ENCODE data around the gene DNAJC13. TPM values are rescaled to one million over a fixed set of nuclear protein-coding genes. Genes with fewer than 3 reads are reported as not detected.

DNAJC13 gene
- polyA plus RNA-seq, 1 experiment, result 50.5 TPM

DNA sequence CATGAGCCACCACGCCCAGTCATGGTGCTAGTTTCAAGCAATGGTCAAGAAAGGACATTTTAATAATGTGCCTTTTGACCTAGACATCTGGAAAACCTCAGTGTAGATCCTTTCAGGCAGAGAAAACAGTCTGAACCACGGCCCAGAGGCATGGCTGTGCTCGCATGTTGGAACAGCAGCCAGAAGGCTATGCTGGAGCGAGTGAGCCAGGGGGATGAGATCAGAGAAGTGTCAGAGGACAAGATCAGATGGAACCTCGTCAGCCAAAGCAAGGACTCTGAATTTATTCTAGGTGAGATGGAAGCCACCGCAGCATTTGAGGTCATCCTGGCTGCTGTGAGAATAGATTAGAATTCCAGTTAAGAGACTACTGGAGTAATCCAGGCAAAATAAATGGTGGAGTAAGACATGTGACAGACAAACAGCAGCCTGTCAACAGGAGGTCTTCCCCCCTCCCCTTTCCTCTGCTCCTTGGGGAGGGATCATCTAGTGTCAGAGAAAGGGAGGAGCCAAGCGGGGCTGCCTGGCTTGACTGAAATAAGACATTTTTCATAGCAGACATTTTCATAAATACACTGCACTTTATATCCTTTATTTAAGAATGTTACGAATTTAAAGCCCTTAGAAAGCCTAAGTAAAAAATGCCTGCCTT lies 139.3 kb downstream of the DNAJC13 start:
- no peak for DNase-seq (ENCODE audit: low read depth, low spot score)
- CTCF ChIA-PET, result interaction anchor here (1.7 kb wide), 1 partner anchor 21 kb away, joined by 5 read pairs; no protein-coding TSS in a partner anchor
- no peaks in the 10 kb centered on the region for H3K27me3 ChIP-seq (ENCODE audit: control insufficient read depth, insufficient read depth, low read length)
- TF ChIP-seq, protein P1, sequence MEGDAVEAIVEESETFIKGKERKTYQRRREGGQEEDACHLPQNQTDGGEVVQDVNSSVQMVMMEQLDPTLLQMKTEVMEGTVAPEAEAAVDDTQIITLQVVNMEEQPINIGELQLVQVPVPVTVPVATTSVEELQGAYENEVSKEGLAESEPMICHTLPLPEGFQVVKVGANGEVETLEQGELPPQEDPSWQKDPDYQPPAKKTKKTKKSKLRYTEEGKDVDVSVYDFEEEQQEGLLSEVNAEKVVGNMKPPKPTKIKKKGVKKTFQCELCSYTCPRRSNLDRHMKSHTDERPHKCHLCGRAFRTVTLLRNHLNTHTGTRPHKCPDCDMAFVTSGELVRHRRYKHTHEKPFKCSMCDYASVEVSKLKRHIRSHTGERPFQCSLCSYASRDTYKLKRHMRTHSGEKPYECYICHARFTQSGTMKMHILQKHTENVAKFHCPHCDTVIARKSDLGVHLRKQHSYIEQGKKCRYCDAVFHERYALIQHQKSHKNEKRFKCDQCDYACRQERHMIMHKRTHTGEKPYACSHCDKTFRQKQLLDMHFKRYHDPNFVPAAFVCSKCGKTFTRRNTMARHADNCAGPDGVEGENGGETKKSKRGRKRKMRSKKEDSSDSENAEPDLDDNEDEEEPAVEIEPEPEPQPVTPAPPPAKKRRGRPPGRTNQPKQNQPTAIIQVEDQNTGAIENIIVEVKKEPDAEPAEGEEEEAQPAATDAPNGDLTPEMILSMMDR (IDR thresholded peaks at IDR 0.05; ENCODE audit: low read depth, low read length), result no peak
- no peak overlapping the region for H3K4me3 ChIP-seq (ENCODE audit: low read depth, low read length)
- H3K27ac ChIP-seq (ENCODE audit: low read depth, low read length), result no peak overlapping the region
- no peaks in the 10 kb centered on the region for H3K9me3 ChIP-seq (ENCODE audit: control insufficient read depth, insufficient read depth, low read length)
- POLR2A ChIA-PET, result no interaction called here

DNA sequence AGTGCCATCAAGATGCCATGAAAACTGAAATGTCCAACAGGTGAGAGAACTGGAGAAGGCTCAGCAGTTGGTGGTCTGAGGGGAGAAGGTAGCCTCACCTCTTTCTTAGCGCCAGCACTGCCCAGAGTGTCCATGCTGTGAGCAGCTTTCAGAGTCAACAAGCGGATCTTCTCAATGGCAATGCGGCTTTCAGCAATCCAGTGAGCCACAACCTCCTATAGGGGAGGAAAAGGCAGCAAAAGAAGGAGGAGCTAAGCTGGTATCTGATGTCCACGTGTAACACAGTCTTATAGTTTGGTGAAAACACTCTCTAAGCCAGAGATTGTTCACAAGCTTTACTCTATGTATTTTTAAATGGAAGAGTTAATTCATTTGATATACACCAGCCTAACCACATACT lies 143.7 kb downstream of the DNAJC13 start:
- Histone ChIP-seq H3K27me3 (ENCODE audit: control insufficient read depth, insufficient read depth, low read length) (no peaks in the 10 kb centered on the region), H3K27ac (ENCODE audit: low read depth, low read length) (no peak overlapping the region), H3K9me3 (ENCODE audit: control insufficient read depth, insufficient read depth, low read length) (no peaks in the 10 kb centered on the region), H3K4me3 (ENCODE audit: low read depth, low read length) (no peak overlapping the region)
- ChIA-PET POLR2A (no interaction called here), CTCF (no interaction called here)
- DNase-seq (ENCODE audit: low read depth, low spot score), result no peak
- TF ChIP-seq, protein P1 (IDR thresholded peaks at IDR 0.05; ENCODE audit: low read depth, low read length), result no peak

DNA sequence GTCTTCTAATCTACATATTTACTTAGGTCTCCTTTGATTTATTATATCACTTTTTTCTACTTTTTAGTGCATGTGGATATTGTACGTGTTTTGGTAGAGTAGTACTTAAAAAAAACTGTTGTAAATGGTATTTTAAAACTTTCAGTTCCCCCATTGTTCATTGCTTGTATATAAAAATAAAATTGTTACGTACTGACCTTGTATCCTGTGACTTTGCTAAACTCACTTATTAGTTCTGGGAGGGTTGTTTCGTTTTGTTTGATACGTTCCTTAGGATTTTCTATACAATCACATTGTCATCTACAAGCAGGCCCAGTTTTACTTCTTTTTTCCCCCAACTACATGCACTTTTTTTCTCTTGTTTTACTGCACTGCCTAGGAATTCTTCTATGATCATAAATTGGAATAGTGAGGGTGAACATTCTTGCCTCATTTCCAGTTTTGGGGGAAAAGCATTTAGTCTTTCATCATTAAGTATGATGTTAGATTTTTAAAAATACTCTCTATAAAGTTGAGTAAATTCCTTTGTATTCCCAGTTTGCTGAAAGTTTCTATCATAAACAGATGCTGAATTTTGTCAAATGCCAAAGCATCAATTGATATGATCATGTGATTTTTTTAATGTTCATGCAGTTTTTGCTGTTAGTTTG lies 146.2 kb downstream of the DNAJC13 start:
- POLR2A ChIA-PET, result no interaction called here
- CTCF ChIA-PET, result no interaction called here
- no peak overlapping the region for H3K4me3 ChIP-seq (ENCODE audit: low read depth, low read length)
- no peak for DNase-seq (ENCODE audit: low read depth, low spot score)
- TF ChIP-seq, protein P1 (IDR thresholded peaks at IDR 0.05; ENCODE audit: low read depth, low read length), result no peak
- H3K9me3 ChIP-seq (ENCODE audit: control insufficient read depth, insufficient read depth, low read length), result no peaks in the 10 kb centered on the region
- no peaks in the 10 kb centered on the region for H3K27me3 ChIP-seq (ENCODE audit: control insufficient read depth, insufficient read depth, low read length)
- no peak overlapping the region for H3K27ac ChIP-seq (ENCODE audit: low read depth, low read length)

DNA sequence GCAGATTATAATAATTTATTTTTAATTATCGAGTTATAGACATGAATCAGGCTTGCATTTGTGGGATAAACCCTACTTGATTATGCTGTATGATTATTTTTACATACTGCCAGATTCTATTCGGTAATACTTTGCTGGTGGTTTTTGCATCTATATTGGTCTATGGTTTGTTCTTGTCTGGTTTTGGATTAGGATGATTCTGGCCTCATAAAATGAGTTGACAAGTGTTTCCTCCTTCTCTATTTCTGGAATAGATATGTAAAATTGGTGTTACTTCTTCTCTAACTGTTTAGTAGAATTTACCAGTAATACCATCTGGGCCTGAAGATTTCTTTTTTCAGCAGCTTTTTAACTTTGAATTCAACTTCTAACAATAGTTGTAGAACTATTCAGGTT lies 146.8 kb downstream of the DNAJC13 start:
- DNase-seq (ENCODE audit: low read depth, low spot score), result no peak
- ChIA-PET CTCF (no interaction called here), POLR2A (no interaction called here)
- Histone ChIP-seq H3K27ac (ENCODE audit: low read depth, low read length) (no peak overlapping the region), H3K9me3 (ENCODE audit: control insufficient read depth, insufficient read depth, low read length) (no peaks in the 10 kb centered on the region), H3K27me3 (ENCODE audit: control insufficient read depth, insufficient read depth, low read length) (no peaks in the 10 kb centered on the region), H3K4me3 (ENCODE audit: low read depth, low read length) (no peak overlapping the region)
- TF ChIP-seq, protein P1 (IDR thresholded peaks at IDR 0.05; ENCODE audit: low read depth, low read length), result no peak

DNA sequence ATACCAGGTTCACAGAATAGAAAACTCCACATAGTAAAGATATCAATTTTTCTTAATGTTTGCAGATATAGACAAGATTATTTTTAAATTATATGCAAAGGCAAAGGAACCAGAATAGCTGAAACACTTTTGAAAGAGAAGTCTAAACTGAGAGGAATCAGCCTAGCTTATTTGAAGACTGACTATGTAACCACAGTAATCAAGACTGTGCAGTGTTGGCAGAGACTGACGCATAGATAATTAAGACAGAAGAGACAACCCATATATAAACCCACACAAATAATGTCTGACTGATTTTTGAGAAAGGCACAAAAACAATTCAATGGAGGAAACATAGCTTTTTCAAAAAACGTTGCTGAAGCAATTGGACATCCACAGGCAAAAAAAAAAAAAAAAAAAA lies 151.1 kb downstream of the DNAJC13 start:
- POLR2A ChIA-PET, result no interaction called here
- Histone ChIP-seq H3K4me3 (ENCODE audit: low read depth, low read length) (no peak overlapping the region), H3K27ac (ENCODE audit: low read depth, low read length) (no peak overlapping the region), H3K27me3 (ENCODE audit: control insufficient read depth, insufficient read depth, low read length) (no peaks in the 10 kb centered on the region), H3K9me3 (ENCODE audit: control insufficient read depth, insufficient read depth, low read length) (no peaks in the 10 kb centered on the region)
- TF ChIP-seq, protein P1 (IDR thresholded peaks at IDR 0.05; ENCODE audit: low read depth, low read length), result no peak
- no peak for DNase-seq (ENCODE audit: low read depth, low spot score)
- CTCF ChIA-PET, result interaction anchor here (1.4 kb wide), 1 partner anchor 32 kb away, joined by 8 read pairs; no protein-coding TSS in a partner anchor

Data from AG04450 (cell line).